GM12878 (cell line): Measurements from ENCODE around the gene PPOX. TPM values are rescaled to one million over a fixed set of nuclear protein-coding genes. Genes with fewer than 3 reads are reported as not detected.

Experiments used
- ATAC-seq: fragments of 200-7000 bp; cut with Tn5 transposase; 3 replicates; pipeline ENCODE4 v1.9.1; 2020; ENCODE audit warnings: mild to moderate bottlenecking, moderate library complexity
- BruUV-seq: library from RNA; stranded (reverse); fragments of 400-500 nt; replicated peaks from 2 replicates; lab custom pipeline; 2021; lab: Mats Ljungman, UMichigan
- CTCF ChIA-PET: fragments of 300-600 bp; sonication (Branson Sonifier 250); formaldehyde crosslinking; extraction: SDS; loops from one replicate; lab custom pipeline; 2021; ENCODE audit warnings: inconsistent platforms; lab: Yijun Ruan, JAX
- POLR2A ChIA-PET: fragments of 350-600 bp; formaldehyde crosslinking; extraction: SDS; loops from one replicate; lab custom pipeline; 2021; ENCODE audit warnings: inconsistent platforms; lab: Charles Lee
- RAD21 ChIA-PET: fragments of 300-600 bp; sonication (Branson Sonifier 250); formaldehyde crosslinking; loops from one replicate; lab custom pipeline; 2023; ENCODE audit warnings: antibody characterized with exemption; ENCODE audit not compliant: unreplicated experiment; lab: Charles Lee
- SMC1A ChIA-PET: fragments of 300-600 bp; sonication (Branson Sonifier 250); formaldehyde crosslinking; loops from one replicate; lab custom pipeline; 2023; ENCODE audit not compliant: unreplicated experiment, uncharacterized antibody; lab: Charles Lee
- DNase-seq: peaks from one replicate; pipeline ENCODE4 v3.0.0-alpha.2; 2011; ENCODE audit warnings: low read depth, low spot score
- FAIRE-seq: peaks from 3 replicates; lab custom pipeline; 2011; peaks lifted over from hg19 to GRCh38; lab: Jason Lieb, UNC
- H2AFZ ChIP-seq: 2 replicates; pipeline ENCODE4 v1.6.0; 2011; ENCODE audit warnings: low read depth, low read length, control low read depth; ENCODE audit not compliant: control insufficient read depth
- H3K27ac ChIP-seq: 2 replicates; pipeline ENCODE4 v1.5.1; 2011; ENCODE audit warnings: control low read depth; ENCODE audit not compliant: control insufficient read depth, insufficient read depth
- H3K27me3 ChIP-seq, 2 experiments: replicated peaks in 1 of 2; 2 replicates each; pipeline versions ENCODE4 v1.6.0 to v1.6.1; 2011; ENCODE audit warnings: low read length in 1 of 2; ENCODE audit not compliant: control insufficient read depth in 2 of 2, insufficient read depth in 2 of 2
- H3K36me3 ChIP-seq, 2 experiments: 2 replicates each; pipeline ENCODE4 v1.5.1; 2011; ENCODE audit warnings: low read length in 1 of 2; ENCODE audit not compliant: control insufficient read depth in 2 of 2, insufficient read depth in 2 of 2
- H3K4me1 ChIP-seq: 2 replicates; pipeline ENCODE4 v1.6.1; 2011; ENCODE audit warnings: mild to moderate bottlenecking, low read length, moderate library complexity, mixed read lengths; ENCODE audit not compliant: control insufficient read depth, insufficient read depth
- H3K4me2 ChIP-seq: 2 replicates; pipeline ENCODE4 v1.6.0; 2011; ENCODE audit warnings: control low read depth; ENCODE audit not compliant: control insufficient read depth, insufficient read depth
- H3K4me3 ChIP-seq: fragments of 200-600 bp; sonication (generic); 2 replicates; pipeline ENCODE4 v1.5.1; 2016
- H3K79me2 ChIP-seq: 2 replicates; pipeline ENCODE4 v1.6.0; 2011; ENCODE audit warnings: low read length; ENCODE audit not compliant: control insufficient read depth, insufficient read depth
- H3K9ac ChIP-seq: 2 replicates; pipeline ENCODE4 v1.8.0; 2011; ENCODE audit warnings: low read length, control low read depth, mixed read lengths; ENCODE audit not compliant: control insufficient read depth, insufficient read depth
- H3K9me3 ChIP-seq: replicated peaks from 3 replicates; pipeline ENCODE4 v1.5.1; 2011; ENCODE audit warnings: mild to moderate bottlenecking, low read length; ENCODE audit not compliant: control insufficient read depth, insufficient read depth
- H4K20me1 ChIP-seq: 2 replicates; pipeline ENCODE4 v1.6.0; 2011; ENCODE audit not compliant: control insufficient read depth, insufficient read depth
- BRCA1 ChIP-seq: IDR thresholded peaks from 2 replicates; pipeline ENCODE4 v1.6.1; 2011; ENCODE audit warnings: low read depth, low read length, improper control_type of control experiment
- KDM1A ChIP-seq: fragments of 200-600 bp; sonication (generic); IDR thresholded peaks from 2 replicates; pipeline ENCODE4 v1.6.1; 2016; ENCODE audit warnings: borderline replicate concordance
- NR2C2 ChIP-seq: IDR thresholded peaks from 2 replicates; pipeline ENCODE4 v1.6.1; 2011; ENCODE audit warnings: borderline replicate concordance, low read depth; ENCODE audit not compliant: control insufficient read depth, insufficient read length
- PML ChIP-seq: IDR thresholded peaks from 2 replicates; pipeline ENCODE4 v1.6.1; 2012; ENCODE audit warnings: low read length, inconsistent platforms
- RFX5 ChIP-seq: IDR thresholded peaks from 2 replicates; pipeline ENCODE4 v1.6.1; 2011; ENCODE audit warnings: low read depth, low read length, improper control_type of control experiment
- SMAD1 ChIP-seq: fragments of 450-650 bp; IDR thresholded peaks from 2 replicates; pipeline ENCODE4 v1.6.1; 2018; ENCODE audit warnings: mild to moderate bottlenecking, low read depth; ENCODE audit not compliant: partially characterized antibody
- SMARCA5 ChIP-seq: fragments of 450-650 bp; IDR thresholded peaks from 2 replicates; pipeline ENCODE4 v1.6.1; 2017; ENCODE audit warnings: mild to moderate bottlenecking
- SMC3 ChIP-seq: IDR thresholded peaks from 2 replicates; pipeline ENCODE4 v1.6.1; 2011; ENCODE audit warnings: low read length, improper control_type of control experiment, borderline replicate concordance
- TCF7 ChIP-seq: IDR thresholded peaks from 2 replicates; pipeline ENCODE4 v1.6.1; 2014; ENCODE audit warnings: antibody characterized with exemption, borderline replicate concordance
- ZNF24 ChIP-seq: fragments of 450-650 bp; IDR thresholded peaks from 2 replicates; pipeline ENCODE4 v1.6.1; 2017; ENCODE audit warnings: antibody characterized with exemption, mild to moderate bottlenecking
- WGBS: methylation state at CpG from one replicate; pipeline ENCODE4 v1.1.6; 2016; ENCODE audit warnings: low lambda C conversion rate; ENCODE audit not compliant: insufficient replicate concordance, insufficient coverage; ENCODE audit errors: missing lambda C conversion rate; 5-methylcytosine and 5-hydroxymethylcytosine counted together
- in situ Hi-C: fragments of 300-500 bp; cut with MboI; formaldehyde crosslinking; loops from 9 replicates; pipeline ENCODE4 v1.14.3; 2018; ENCODE audit warnings: mixed read lengths
- intact Hi-C: fragments of 100-400 bp; cut with micrococcal nuclease; formaldehyde crosslinking; loops from one replicate; pipeline ENCODE4 v1.14.2; 2022; ENCODE audit not compliant: unreplicated experiment
- polyA plus RNA-seq, 11 experiments: library from polyadenylated mRNA; depleted of rRNA in 4 of 11; unstranded in 6 of 11; stranded (reverse) in 5 of 11; fragments of >200 nt; fragmentation: Nextera tagmentation in 4 of 11; fragmentation: Illumina TruSeq in 1 of 11; extraction: Ambion mirVana in 4 of 11; extraction: Trizol in 1 of 11; gene quantifications; 1 replicate in 1 of 11; 2 replicates in 10 of 11; pipeline versions ENCODE4 v1.2.1 to v1.2.3, GENCODE V29; 2011 to 2016; ENCODE audit warnings: inconsistent platforms in 2 of 11, missing spikeins in 2 of 11, low read depth in 1 of 11
- total RNA-seq, 4 experiments: library from RNA; depleted of rRNA in 3 of 4; stranded (reverse); fragments of >200 nt in 3 of 4; fragmentation: Illumina TruSeq in 1 of 4; extraction: Trizol in 1 of 4; gene quantifications; 2 replicates each; pipeline versions ENCODE4 v1.2.1 to v1.2.3, GENCODE V29; 2013 to 2021
- TF ChIP-seq, protein P1 (sequence below), 3 experiments: IDR thresholded peaks in 2 of 3; conservative IDR thresholded peaks in 1 of 3; 2 replicates each; pipeline ENCODE4 v1.5.1; 2011; ENCODE audit warnings: low read depth in 3 of 3, low read length in 3 of 3, mild to moderate bottlenecking in 3 of 3, control low read depth in 2 of 3, moderate library complexity in 2 of 3, inconsistent platforms in 1 of 3, mixed read lengths in 1 of 3; ENCODE audit not compliant: control insufficient read depth in 2 of 3, insufficient read depth in 1 of 3; ENCODE audit errors: extremely low read depth in 1 of 3
- TF ChIP-seq, protein P2 (sequence below): fragments of 450-650 bp; formaldehyde crosslinking; IDR thresholded peaks from 2 replicates; pipeline ENCODE4 v1.4.0; 2020; ENCODE audit warnings: mild to moderate bottlenecking, moderate library complexity

Gene PPOX
- total and polyA plus RNA-seq, 10 of the 15 experiments (the other 5 are each of a cell fraction or from before 2014, with no cell fraction given): 8.9 to 31.5 (median 20.3) TPM

DNA sequence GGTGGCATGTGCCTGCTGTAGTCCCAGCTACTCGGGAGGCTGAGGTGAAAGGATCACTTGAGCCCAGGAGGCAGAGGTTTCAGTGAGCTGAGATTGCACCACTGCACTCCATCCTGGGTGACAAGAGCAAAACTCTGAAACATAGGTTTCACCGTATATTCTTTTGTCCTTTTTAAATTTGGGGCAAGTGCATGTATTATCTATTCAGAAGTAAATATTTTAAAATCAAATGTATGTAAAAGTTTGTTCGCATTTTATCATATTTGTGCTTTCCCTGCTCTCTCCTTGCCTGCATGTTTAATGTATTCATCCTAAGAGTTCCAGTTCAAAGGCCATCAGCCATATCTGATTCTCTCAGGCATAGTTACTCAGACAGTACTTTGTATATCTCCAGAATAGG is 20.4 kb upstream of the PPOX start:
- intact Hi-C loops (no loop called here), in situ Hi-C loops (no loop called here)
- 81% methylated on average over 3 of the region's 3 CpGs for WGBS
- H3K4me1 ChIP-seq: no peaks in the 10 kb centered on the region
- H2AFZ ChIP-seq: no peak overlapping the region
- no peaks in the 10 kb centered on the region for H3K9me3 ChIP-seq
- FAIRE-seq (no peak), ATAC-seq (no peak), DNase-seq (no peak)
- no TSS peak for BruUV-seq
- H3K27ac ChIP-seq: no peak overlapping the region
- H3K4me2 ChIP-seq: no peak overlapping the region
- no peak overlapping the region for H3K4me3 ChIP-seq
- RAD21 ChIA-PET: no interaction called here
- H4K20me1 ChIP-seq: no peaks in the 10 kb centered on the region
- TF ChIP-seq KDM1A: no peak
- TF ChIP-seq PML: no peak
- no peak for TF ChIP-seq RFX5
- TF ChIP-seq ZNF24: no peak
- no peak for TF ChIP-seq NR2C2
- TF ChIP-seq, all 136 proteins: peak for 0
- no peaks in the 10 kb centered on the region for H3K36me3 ChIP-seq
- ChIA-PET POLR2A (interaction anchor here (1.0 kb wide), 1 partner anchor 11 kb away, joined by 6 read pairs; no protein-coding TSS in a partner anchor), CTCF (interaction anchor here (0.7 to 1.1 kb wide), 3 partner anchors 19 to 154 kb away, joined by 3 read pairs; no protein-coding TSS in a partner anchor), SMC1A (interaction anchor here (0.8 kb wide), 2 partner anchors 12 to 13 kb away, joined by 3 read pairs; partner anchors contain the start of gene DEDD)
- H3K27me3 ChIP-seq: no peaks in the 10 kb centered on the region
- no peaks in the 10 kb centered on the region for H3K79me2 ChIP-seq
- H3K9ac ChIP-seq: no peak overlapping the region

DNA sequence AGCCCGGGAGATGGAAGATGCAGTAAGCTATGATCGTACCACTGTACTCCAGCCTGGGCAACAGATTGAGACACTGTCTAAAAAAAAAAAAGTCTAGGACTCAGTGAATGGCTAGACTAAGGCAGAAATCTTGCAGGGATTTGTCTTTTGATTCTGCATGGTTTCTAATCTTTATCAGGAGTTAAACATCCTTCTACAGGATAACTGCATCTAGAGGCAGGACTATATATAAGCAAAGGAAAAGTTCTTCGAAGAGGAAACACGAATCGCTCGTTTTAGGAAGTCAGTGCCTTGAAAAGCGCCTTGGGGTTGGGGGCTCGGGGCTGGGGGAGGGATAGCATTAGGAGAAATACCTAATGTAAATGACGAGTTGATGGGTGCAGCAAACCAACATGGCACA is 13.1 kb upstream of the PPOX start:
- peaks cover 0 to 6% of the 10 kb centered on the region in 2 experiments for H3K36me3 ChIP-seq
- H3K4me1 ChIP-seq: peaks cover 7% of the 10 kb centered on the region; the same call in 1 of the 2 replicates
- intact Hi-C loops (no loop called here), in situ Hi-C loops (no loop called here)
- DNase-seq (no peak), ATAC-seq (peak; percentile 28), FAIRE-seq (no peak)
- no peaks in the 10 kb centered on the region for H3K27me3 ChIP-seq
- peak overlapping the region; percentile 99 for H2AFZ ChIP-seq
- no peaks in the 10 kb centered on the region for H3K9me3 ChIP-seq
- peak overlapping the region; percentile 99 for H3K9ac ChIP-seq
- CTCF ChIA-PET: interaction anchor here (0.6 to 4.6 kb wide), 4 partner anchors 12 to 85 kb away, joined by 3 to 38 read pairs (median 4); partner anchors contain the start of gene PPOX
- 28% methylated on average over 7 of the region's 9 CpGs for WGBS
- RAD21 ChIA-PET: interaction anchor here (1.3 to 1.6 kb wide), 3 partner anchors 13 to 107 kb away, joined by 4 to 6 read pairs (median 4); partner anchors contain the start of genes PPOX, TOMM40L and USF1
- H3K4me2 ChIP-seq: peak overlapping the region; percentile 36
- POLR2A ChIA-PET: interaction anchor here (0.7 to 2.0 kb wide), 8 partner anchors 19 to 469 kb away, joined by 3 to 16 read pairs (median 6); partner anchors contain the start of genes ARHGAP30, DEDD and TOMM40L
- H3K79me2 ChIP-seq: peaks cover 16% of the 10 kb centered on the region
- BruUV-seq: no TSS peak
- SMC1A ChIA-PET: interaction anchor here (0.7 to 1.6 kb wide), 5 partner anchors 13 to 72 kb away, joined by 3 to 8 read pairs (median 5); partner anchors contain the start of genes DEDD, PPOX and TOMM40L
- H4K20me1 ChIP-seq: no peaks in the 10 kb centered on the region
- no peak overlapping the region for H3K27ac ChIP-seq
- H3K4me3 ChIP-seq: peak overlapping the region; percentile 89; the same call in 1 of the 2 replicates
- TF ChIP-seq, protein P1, sequence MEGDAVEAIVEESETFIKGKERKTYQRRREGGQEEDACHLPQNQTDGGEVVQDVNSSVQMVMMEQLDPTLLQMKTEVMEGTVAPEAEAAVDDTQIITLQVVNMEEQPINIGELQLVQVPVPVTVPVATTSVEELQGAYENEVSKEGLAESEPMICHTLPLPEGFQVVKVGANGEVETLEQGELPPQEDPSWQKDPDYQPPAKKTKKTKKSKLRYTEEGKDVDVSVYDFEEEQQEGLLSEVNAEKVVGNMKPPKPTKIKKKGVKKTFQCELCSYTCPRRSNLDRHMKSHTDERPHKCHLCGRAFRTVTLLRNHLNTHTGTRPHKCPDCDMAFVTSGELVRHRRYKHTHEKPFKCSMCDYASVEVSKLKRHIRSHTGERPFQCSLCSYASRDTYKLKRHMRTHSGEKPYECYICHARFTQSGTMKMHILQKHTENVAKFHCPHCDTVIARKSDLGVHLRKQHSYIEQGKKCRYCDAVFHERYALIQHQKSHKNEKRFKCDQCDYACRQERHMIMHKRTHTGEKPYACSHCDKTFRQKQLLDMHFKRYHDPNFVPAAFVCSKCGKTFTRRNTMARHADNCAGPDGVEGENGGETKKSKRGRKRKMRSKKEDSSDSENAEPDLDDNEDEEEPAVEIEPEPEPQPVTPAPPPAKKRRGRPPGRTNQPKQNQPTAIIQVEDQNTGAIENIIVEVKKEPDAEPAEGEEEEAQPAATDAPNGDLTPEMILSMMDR (IDR thresholded peaks at IDR 0.05 in 2 of 3, conservative IDR thresholded peaks at IDR 0.05 in 1 of 3; ENCODE audit: control insufficient read depth in 2 of 3, extremely low read depth in 1 of 3, insufficient read depth in 1 of 3, low read depth in 3 of 3, low read length in 3 of 3): no peak
- TF ChIP-seq, protein P2, sequence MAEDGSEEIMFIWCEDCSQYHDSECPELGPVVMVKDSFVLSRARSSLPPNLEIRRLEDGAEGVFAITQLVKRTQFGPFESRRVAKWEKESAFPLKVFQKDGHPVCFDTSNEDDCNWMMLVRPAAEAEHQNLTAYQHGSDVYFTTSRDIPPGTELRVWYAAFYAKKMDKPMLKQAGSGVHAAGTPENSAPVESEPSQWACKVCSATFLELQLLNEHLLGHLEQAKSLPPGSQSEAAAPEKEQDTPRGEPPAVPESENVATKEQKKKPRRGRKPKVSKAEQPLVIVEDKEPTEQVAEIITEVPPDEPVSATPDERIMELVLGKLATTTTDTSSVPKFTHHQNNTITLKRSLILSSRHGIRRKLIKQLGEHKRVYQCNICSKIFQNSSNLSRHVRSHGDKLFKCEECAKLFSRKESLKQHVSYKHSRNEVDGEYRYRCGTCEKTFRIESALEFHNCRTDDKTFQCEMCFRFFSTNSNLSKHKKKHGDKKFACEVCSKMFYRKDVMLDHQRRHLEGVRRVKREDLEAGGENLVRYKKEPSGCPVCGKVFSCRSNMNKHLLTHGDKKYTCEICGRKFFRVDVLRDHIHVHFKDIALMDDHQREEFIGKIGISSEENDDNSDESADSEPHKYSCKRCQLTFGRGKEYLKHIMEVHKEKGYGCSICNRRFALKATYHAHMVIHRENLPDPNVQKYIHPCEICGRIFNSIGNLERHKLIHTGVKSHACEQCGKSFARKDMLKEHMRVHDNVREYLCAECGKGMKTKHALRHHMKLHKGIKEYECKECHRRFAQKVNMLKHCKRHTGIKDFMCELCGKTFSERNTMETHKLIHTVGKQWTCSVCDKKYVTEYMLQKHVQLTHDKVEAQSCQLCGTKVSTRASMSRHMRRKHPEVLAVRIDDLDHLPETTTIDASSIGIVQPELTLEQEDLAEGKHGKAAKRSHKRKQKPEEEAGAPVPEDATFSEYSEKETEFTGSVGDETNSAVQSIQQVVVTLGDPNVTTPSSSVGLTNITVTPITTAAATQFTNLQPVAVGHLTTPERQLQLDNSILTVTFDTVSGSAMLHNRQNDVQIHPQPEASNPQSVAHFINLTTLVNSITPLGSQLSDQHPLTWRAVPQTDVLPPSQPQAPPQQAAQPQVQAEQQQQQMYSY: no peak
- no peak for TF ChIP-seq SMARCA5
- TF ChIP-seq TCF7: no peak
- no peak for TF ChIP-seq BRCA1
- no peak for TF ChIP-seq SMAD1
- TF ChIP-seq SMC3: no peak
